Karpas-422 (cell line): ENCODE results near the gene SUPT20H. TPM values are rescaled to one million over a fixed set of nuclear protein-coding genes. Genes with fewer than 3 reads are reported as not detected.
"Not testable (repeated sequence)": the region's sequence is repeated elsewhere in the genome, so short reads cannot be mapped to it uniquely, and the experiment has no call there.

Experiments used
- DNase-seq: peaks from one replicate; pipeline ENCODE4 v3.0.0-alpha.2; 2015
- H2AFZ ChIP-seq: fragments of 200-600 bp; sonication (generic); 2 replicates; pipeline ENCODE4 v1.6.1; 2014; ENCODE audit warnings: antibody characterized with exemption, low read length, mixed read lengths
- H3K27ac ChIP-seq: fragments of 200-600 bp; sonication (generic); 2 replicates; pipeline ENCODE4 v1.5.1; 2014; ENCODE audit warnings: mild to moderate bottlenecking, low read length, moderate library complexity
- H3K27me3 ChIP-seq: fragments of 200-600 bp; sonication (generic); 2 replicates; pipeline ENCODE4 v1.6.1; 2014; ENCODE audit warnings: low read length, mixed read lengths
- H3K36me3 ChIP-seq: fragments of 200-600 bp; sonication (generic); 2 replicates; pipeline ENCODE4 v1.6.1; 2014; ENCODE audit warnings: low read length, mixed read lengths; ENCODE audit not compliant: insufficient read depth
- H3K4me1 ChIP-seq: fragments of 200-600 bp; sonication (generic); 2 replicates; pipeline ENCODE4 v1.6.1; 2014; ENCODE audit warnings: mild to moderate bottlenecking, low read length, mixed read lengths
- H3K4me2 ChIP-seq: fragments of 200-600 bp; sonication (generic); 2 replicates; pipeline ENCODE4 v1.6.1; 2014; ENCODE audit warnings: low read length, low read depth, mild to moderate bottlenecking; ENCODE audit not compliant: poor library complexity, severe bottlenecking
- H3K4me3 ChIP-seq: fragments of 200-600 bp; sonication (generic); 2 replicates; pipeline ENCODE4 v1.5.1; 2014; ENCODE audit warnings: mild to moderate bottlenecking, antibody characterized with exemption, low read length, mixed read lengths
- H3K79me2 ChIP-seq: fragments of 200-600 bp; sonication (generic); 2 replicates; pipeline ENCODE4 v1.6.1; 2014; ENCODE audit warnings: mild to moderate bottlenecking, low read length, mixed read lengths
- H3K9ac ChIP-seq: fragments of 200-600 bp; sonication (generic); 2 replicates; pipeline ENCODE4 v1.6.0; 2014; ENCODE audit warnings: low read length
- H3K9me2 ChIP-seq: fragments of 200-600 bp; sonication (generic), shearing (Covaris generic); replicated peaks from 2 replicates; pipeline ENCODE4 v1.6.0; 2014; ENCODE audit warnings: mild to moderate bottlenecking, low read length, moderate library complexity; ENCODE audit not compliant: insufficient read depth
- H3K9me3 ChIP-seq: fragments of 300-700, 200-600 bp; sonication (generic); 2 replicates; pipeline ENCODE4 v1.6.1; 2014; ENCODE audit warnings: low read length, mixed read lengths
- H4K20me1 ChIP-seq: fragments of 200-600 bp; sonication (generic); 2 replicates; pipeline ENCODE4 v1.6.1; 2014; ENCODE audit warnings: mild to moderate bottlenecking, antibody characterized with exemption, low read length, low read depth; ENCODE audit not compliant: insufficient read depth
- total RNA-seq: library from RNA; depleted of rRNA; stranded (reverse); fragments of >200 nt; shearing (Covaris generic); gene quantifications from 2 replicates; pipeline ENCODE4 v1.2.3, GENCODE V29; 2014; ENCODE audit warnings: low replicate concordance

SUPT20H gene
- total RNA-seq, 1 experiment from 2014 or later = 95.5 TPM

DNA sequence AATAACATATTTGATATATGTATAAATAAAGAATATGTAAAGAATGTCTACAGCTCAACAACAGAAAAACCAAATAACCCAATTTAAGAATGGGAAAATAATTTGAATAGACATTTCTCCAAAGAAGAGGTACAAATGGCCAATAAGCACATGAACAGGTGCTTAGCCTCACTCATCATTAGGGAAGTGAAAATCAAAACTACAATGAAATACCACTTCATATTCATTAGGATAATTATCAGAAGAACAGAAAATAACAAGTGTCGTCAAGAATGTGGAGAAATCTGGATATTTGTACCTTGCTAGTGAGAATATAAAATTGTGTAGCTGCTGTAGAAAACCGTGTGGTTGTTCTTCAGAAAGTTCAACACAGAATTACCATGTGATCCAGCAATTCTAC, 8.4 kb upstream of the SUPT20H start:
- Histone ChIP-seq H3K4me2 (peak overlapping the region; percentile 42), H3K9ac (no peak overlapping the region), H3K4me1 (peaks cover 40% of the 10 kb centered on the region), H3K9me3 (no peaks in the 10 kb centered on the region), H3K4me3 (no peak overlapping the region), H2AFZ (no peak overlapping the region), H3K79me2 (no peaks in the 10 kb centered on the region), H3K36me3 (no peaks in the 10 kb centered on the region), H3K27me3 (no peaks in the 10 kb centered on the region), H3K9me2 (no peaks in the 10 kb centered on the region), H4K20me1 (no peaks in the 10 kb centered on the region), H3K27ac (peak overlapping the region; percentile 70)
- no peak for DNase-seq

DNA sequence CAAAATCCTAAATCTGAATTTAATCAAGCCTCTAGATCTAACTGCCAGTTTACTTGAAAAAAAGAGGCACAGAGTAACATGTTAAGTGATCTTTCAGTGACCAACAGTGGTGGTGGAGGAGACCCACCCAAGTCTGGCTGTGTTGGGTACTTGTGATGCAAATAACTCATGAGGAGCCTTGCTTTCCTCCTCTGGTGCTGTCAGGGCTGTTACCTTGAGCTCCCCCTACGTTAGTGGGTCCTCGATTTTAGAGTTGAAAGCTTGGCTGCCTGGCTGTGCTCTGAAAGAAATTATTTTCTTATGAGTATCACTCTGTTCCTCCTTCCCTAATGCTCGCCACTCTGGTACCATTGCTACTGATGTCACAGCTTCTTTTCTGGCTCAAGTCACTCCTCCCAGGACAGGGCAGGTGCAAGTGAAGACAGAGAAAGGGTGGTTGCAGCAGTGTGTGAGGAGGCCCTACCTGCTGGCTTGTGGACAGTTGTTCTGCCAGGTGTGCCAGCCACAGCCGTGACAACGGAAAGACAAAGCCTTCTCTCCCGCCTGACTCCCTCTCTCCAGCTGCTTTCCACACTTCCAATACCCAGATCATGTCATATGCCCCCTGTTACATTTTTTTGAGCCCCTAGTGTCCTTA, 6.5 kb upstream of the SUPT20H start:
- no peaks in the 10 kb centered on the region for H4K20me1 ChIP-seq
- H3K79me2 ChIP-seq = no peaks in the 10 kb centered on the region
- no peak overlapping the region for H3K9ac ChIP-seq
- no peak overlapping the region for H3K4me3 ChIP-seq
- no peak overlapping the region for H3K27ac ChIP-seq
- H2AFZ ChIP-seq = no peak overlapping the region
- H3K9me2 ChIP-seq = no peaks in the 10 kb centered on the region
- H3K9me3 ChIP-seq = no peaks in the 10 kb centered on the region
- no peaks in the 10 kb centered on the region for H3K27me3 ChIP-seq
- H3K36me3 ChIP-seq = no peaks in the 10 kb centered on the region
- no peak for DNase-seq
- no peak overlapping the region for H3K4me2 ChIP-seq
- H3K4me1 ChIP-seq = peaks cover 40% of the 10 kb centered on the region

DNA sequence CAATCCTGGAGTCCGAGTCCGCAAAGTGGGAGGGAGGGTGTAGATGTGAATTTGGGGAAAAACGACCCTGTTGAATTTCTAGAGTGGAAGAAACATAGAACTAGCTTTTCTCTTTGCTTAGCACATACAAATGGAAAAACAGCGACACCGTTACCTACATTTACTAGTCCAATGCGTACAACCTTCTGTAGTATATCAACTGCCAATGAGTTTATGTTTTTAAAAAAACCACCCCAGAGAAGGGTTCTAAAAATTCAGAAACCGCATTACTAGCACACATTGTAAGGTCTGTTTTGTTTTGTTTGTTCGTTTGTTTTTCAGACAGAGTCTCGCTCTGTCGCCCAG, 332 bp upstream of the SUPT20H start:
- H3K36me3 ChIP-seq = peaks cover 5% of the 10 kb centered on the region
- no peaks in the 10 kb centered on the region for H3K9me2 ChIP-seq
- peaks cover 33% of the 10 kb centered on the region for H3K79me2 ChIP-seq
- no peaks in the 10 kb centered on the region for H4K20me1 ChIP-seq
- no peak for DNase-seq
- peak overlapping the region; percentile 89 for H3K4me2 ChIP-seq
- peaks cover 25% of the 10 kb centered on the region for H3K4me1 ChIP-seq
- no peak overlapping the region for H3K27ac ChIP-seq
- H2AFZ ChIP-seq = peak overlapping the region; percentile 83
- H3K9me3 ChIP-seq = 0 out of 2 replicates have a peak, but pooled peaks cover 3% of the 10 kb centered on the region
- H3K9ac ChIP-seq = peak overlapping the region; percentile 85
- H3K4me3 ChIP-seq = peak overlapping the region; percentile 90
- no peaks in the 10 kb centered on the region for H3K27me3 ChIP-seq

DNA sequence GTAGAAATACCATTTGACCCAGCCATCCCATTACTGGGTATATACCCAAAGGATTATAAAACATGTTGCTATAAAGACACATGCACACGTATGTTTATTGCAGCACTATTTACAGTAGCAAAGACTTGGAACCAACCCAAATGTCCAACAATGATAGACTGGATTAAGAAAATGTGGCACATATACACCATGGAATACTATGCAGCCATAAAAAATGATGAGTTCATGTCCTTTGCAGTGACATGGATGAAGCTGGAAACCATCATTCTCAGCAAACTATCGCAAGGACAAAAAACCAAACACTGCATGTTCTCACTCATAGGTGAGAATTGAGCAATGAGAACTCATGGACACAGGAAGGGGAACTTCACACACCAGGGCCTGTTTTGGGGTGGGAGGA, 3.3 kb downstream of the SUPT20H start:
- not testable (repeated sequence) for H3K4me3 ChIP-seq, H3K27me3 ChIP-seq, H4K20me1 ChIP-seq, H3K9me2 ChIP-seq, H3K4me2 ChIP-seq, H3K9me3 ChIP-seq, H2AFZ ChIP-seq, H3K27ac ChIP-seq, H3K36me3 ChIP-seq, DNase-seq, H3K9ac ChIP-seq
- peaks cover 59% of the 10 kb centered on the region for H3K79me2 ChIP-seq
- peaks cover 19% of the 10 kb centered on the region for H3K4me1 ChIP-seq

DNA sequence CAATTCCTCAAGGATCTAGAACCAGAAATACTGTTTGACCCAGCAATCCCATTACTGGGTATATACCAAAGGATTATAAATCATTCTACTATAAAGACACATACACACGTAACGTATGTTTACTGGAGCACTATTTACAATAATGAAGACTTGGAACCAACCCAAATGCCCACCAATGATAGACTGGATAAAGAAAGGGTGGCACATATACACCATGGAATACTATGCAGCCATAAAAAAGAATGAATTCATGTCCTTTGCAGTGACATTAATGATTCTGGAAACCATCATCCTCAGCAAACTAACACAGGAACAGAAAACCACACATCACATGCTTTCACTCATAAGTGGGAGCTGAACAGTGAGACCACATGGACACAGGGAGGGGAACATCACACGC, 6.4 kb downstream of the SUPT20H start:
- not testable (repeated sequence) for H3K9me3 ChIP-seq, H4K20me1 ChIP-seq, H3K4me1 ChIP-seq, H2AFZ ChIP-seq, H3K9ac ChIP-seq, DNase-seq, H3K27ac ChIP-seq, H3K4me3 ChIP-seq, H3K4me2 ChIP-seq, H3K9me2 ChIP-seq, H3K27me3 ChIP-seq
- peaks cover 20% of the 10 kb centered on the region for H3K36me3 ChIP-seq
- H3K79me2 ChIP-seq = peaks cover 77% of the 10 kb centered on the region

DNA sequence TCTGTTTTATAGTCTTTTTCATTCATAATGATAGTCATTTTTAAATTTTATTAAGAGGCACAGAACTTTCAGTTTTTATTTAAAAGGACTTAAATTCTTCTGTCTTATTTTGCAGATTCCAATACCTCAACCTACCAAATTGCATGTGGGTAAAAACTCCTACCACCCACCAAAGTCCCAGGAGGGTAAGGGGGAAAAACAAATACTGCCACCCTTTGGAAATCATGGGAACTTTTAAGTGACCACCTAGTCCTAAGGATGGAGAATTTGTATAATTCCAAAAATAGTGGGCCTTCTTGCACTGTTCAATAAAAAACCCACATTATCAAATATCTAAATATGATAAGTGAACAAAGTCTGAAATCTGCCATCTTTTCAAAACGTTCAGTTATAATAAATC, 9.7 kb downstream of the SUPT20H start:
- Histone ChIP-seq H3K36me3 (peaks cover 37% of the 10 kb centered on the region; the same call in 1 of the 2 replicates), H3K4me1 (peaks cover 29% of the 10 kb centered on the region), H3K9me2 (no peaks in the 10 kb centered on the region), H3K27ac (no peak overlapping the region), H3K27me3 (no peaks in the 10 kb centered on the region), H3K4me2 (no peak overlapping the region), H4K20me1 (no peaks in the 10 kb centered on the region), H3K79me2 (peaks cover 82% of the 10 kb centered on the region), H3K9me3 (no peaks in the 10 kb centered on the region), H3K4me3 (no peak overlapping the region), H3K9ac (no peak overlapping the region), H2AFZ (no peak overlapping the region)
- no peak for DNase-seq

DNA sequence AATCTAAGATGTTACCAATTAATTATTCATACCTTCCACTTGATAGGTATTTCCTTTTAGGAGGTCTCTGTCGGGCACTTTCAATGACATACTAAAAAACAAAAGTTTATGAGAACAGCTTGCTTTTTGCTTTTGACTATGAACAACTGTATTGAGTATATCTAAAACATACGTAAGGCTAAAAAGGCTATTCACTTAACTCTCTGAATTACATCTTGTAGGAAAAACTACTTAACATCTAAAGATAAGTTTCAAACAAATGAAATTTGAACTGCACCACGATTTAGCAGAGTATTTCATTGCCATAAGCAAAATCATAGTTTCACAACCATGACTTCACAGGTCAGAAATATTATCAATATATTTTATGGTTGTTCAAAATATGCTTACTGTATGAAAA, 11.6 kb downstream of the SUPT20H start:
- H3K79me2 ChIP-seq = peaks cover 81% of the 10 kb centered on the region
- no peak overlapping the region for H2AFZ ChIP-seq
- no peak for DNase-seq
- no peak overlapping the region for H3K4me2 ChIP-seq
- H3K4me3 ChIP-seq = no peak overlapping the region
- H3K36me3 ChIP-seq = peaks cover 51% of the 10 kb centered on the region
- no peaks in the 10 kb centered on the region for H3K9me3 ChIP-seq
- no peak overlapping the region for H3K27ac ChIP-seq
- H3K4me1 ChIP-seq = peaks cover 35% of the 10 kb centered on the region
- no peaks in the 10 kb centered on the region for H4K20me1 ChIP-seq
- H3K9me2 ChIP-seq = no peaks in the 10 kb centered on the region
- no peak overlapping the region for H3K9ac ChIP-seq
- H3K27me3 ChIP-seq = no peaks in the 10 kb centered on the region

GRCh38 chr13:37047032-37047431, 12.5 kb downstream of the SUPT20H start:
- H2AFZ ChIP-seq = no peak overlapping the region
- H3K4me1 ChIP-seq = peaks cover 35% of the 10 kb centered on the region
- peaks cover 76% of the 10 kb centered on the region for H3K79me2 ChIP-seq
- no peak for DNase-seq
- H3K9me2 ChIP-seq = no peaks in the 10 kb centered on the region
- H3K27me3 ChIP-seq = no peaks in the 10 kb centered on the region
- no peaks in the 10 kb centered on the region for H3K9me3 ChIP-seq
- no peak overlapping the region for H3K4me3 ChIP-seq
- H3K27ac ChIP-seq = peak overlapping the region; percentile 12; the same call in 1 of the 2 replicates
- H3K36me3 ChIP-seq = peaks cover 59% of the 10 kb centered on the region
- no peaks in the 10 kb centered on the region for H4K20me1 ChIP-seq
- no peak overlapping the region for H3K9ac ChIP-seq
- no peak overlapping the region for H3K4me2 ChIP-seq
